GM18505 (cell line): ENCODE data around the gene ASTN2.

Experiments used
- ATAC-seq: cut with Tn5 transposase; IDR thresholded peaks from one replicate; pipeline ENCODE4 v1.9.1; 2021; ENCODE audit not compliant: unreplicated experiment
- POLR2A ChIP-seq: IDR thresholded peaks from 4 replicates; pipeline ENCODE4 v1.6.1; 2011; ENCODE audit warnings: borderline replicate concordance; ENCODE audit not compliant: insufficient read depth, insufficient read length; ENCODE audit errors: extremely low read depth

ASTN2 gene

GRCh38 chr9:117434566-117434965 lies 19.7 kb upstream of the ASTN2 start:
- ATAC-seq = no peak
- TF ChIP-seq POLR2A = no peak

GRCh38 chr9:117430813-117431212 lies 16.0 kb upstream of the ASTN2 start:
- no peak for TF ChIP-seq POLR2A
- no peak for ATAC-seq

GRCh38 chr9:117427357-117427913 lies 12.6 kb upstream of the ASTN2 start:
- ATAC-seq = no peak
- TF ChIP-seq POLR2A = no peak

- ATAC-seq = no peak
- no peak for TF ChIP-seq POLR2A
Measured at GRCh38 chr9:117425566-117425965, 10.7 kb upstream of the ASTN2 start.

GRCh38 chr9:117424291-117424690 lies 9.4 kb upstream of the ASTN2 start:
- no peak for ATAC-seq
- no peak for TF ChIP-seq POLR2A

- TF ChIP-seq POLR2A = no peak
- ATAC-seq = no peak
Measured at GRCh38 chr9:117418111-117418510, 3.3 kb upstream of the ASTN2 start.

- no peak for ATAC-seq
- no peak for TF ChIP-seq POLR2A
Measured at GRCh38 chr9:117416856-117417255, 2.0 kb upstream of the ASTN2 start.

GRCh38 chr9:117415358-117415914 lies 579 bp upstream of the ASTN2 start:
- TF ChIP-seq POLR2A = no peak
- no peak for ATAC-seq

- TF ChIP-seq POLR2A = no peak
- ATAC-seq = no peak
Measured at GRCh38 chr9:117414220-117414905, 494 bp downstream of the ASTN2 start.

- ATAC-seq = no peak
- TF ChIP-seq POLR2A = no peak
Measured at GRCh38 chr9:117413346-117414219, 1.3 kb downstream of the ASTN2 start.

GRCh38 chr9:117412841-117413240 lies 2.0 kb downstream of the ASTN2 start:
- ATAC-seq = no peak
- no peak for TF ChIP-seq POLR2A

- TF ChIP-seq POLR2A = no peak
- no peak for ATAC-seq
Measured at GRCh38 chr9:117412006-117412715, 2.7 kb downstream of the ASTN2 start.

- ATAC-seq = no peak
Measured at GRCh38 chr9:117411547-117411946, 3.3 kb downstream of the ASTN2 start.

GRCh38 chr9:117409321-117409720 lies 5.5 kb downstream of the ASTN2 start:
- TF ChIP-seq POLR2A = no peak
- no peak for ATAC-seq

More at GRCh38 chr9:117411547-117411946, 3.3 kb downstream of the ASTN2 start:
- no peak for TF ChIP-seq POLR2A
